Brain pericyte (primary cell): ENCODE results near the gene DHRS2.
"Not testable (repeated sequence)": the region's sequence is repeated elsewhere in the genome, so short reads cannot be mapped to it uniquely, and the experiment has no call there.

Experiments used
- DNase-seq: peaks from one replicate; pipeline ENCODE4 v3.0.0-alpha.2; 2012; ENCODE audit warnings: low read depth, low spot score

The DHRS2 gene

GRCh38 chr14:23647619-23648018 is 11.5 kb downstream of the DHRS2 start:
- DNase-seq, result no peak

- no peak for DNase-seq
These were observed 12.7 kb downstream of the DHRS2 start for GRCh38 chr14:23648764-23649460.

GRCh38 chr14:23650506-23650905 is 14.3 kb downstream of the DHRS2 start:
- DNase-seq, result no peak

- no peak for DNase-seq
These were observed 16.9 kb downstream of the DHRS2 start for GRCh38 chr14:23653051-23653450.

- no peak for DNase-seq
These were observed 18.1 kb downstream of the DHRS2 start for GRCh38 chr14:23654231-23654630.

- no peak for DNase-seq
These were observed 21.9 kb downstream of the DHRS2 start for GRCh38 chr14:23657959-23658470.

GRCh38 chr14:23660290-23661226 is 24.4 kb downstream of the DHRS2 start:
- DNase-seq, result no peak

GRCh38 chr14:23661542-23661941 is 25.4 kb downstream of the DHRS2 start:
- DNase-seq, result no peak

- DNase-seq, result no peak
These were observed 27.0 kb downstream of the DHRS2 start for GRCh38 chr14:23663127-23663526.

- DNase-seq, result no peak
These were observed 27.5 kb downstream of the DHRS2 start for GRCh38 chr14:23663711-23664110.

- DNase-seq, result no peak
These were observed 28.2 kb downstream of the DHRS2 start for GRCh38 chr14:23664207-23664885.

- DNase-seq, result no peak
These were observed 29.3 kb downstream of the DHRS2 start for GRCh38 chr14:23665302-23666016.

- DNase-seq, result no peak
These were observed 31.0 kb downstream of the DHRS2 start for GRCh38 chr14:23667134-23667533.

- DNase-seq, result no peak
These were observed 33.3 kb downstream of the DHRS2 start for GRCh38 chr14:23669441-23669840.

- no peak for DNase-seq
These were observed 34.3 kb downstream of the DHRS2 start for GRCh38 chr14:23670481-23670880.

- DNase-seq, result no peak
These were observed 36.0 kb downstream of the DHRS2 start for GRCh38 chr14:23672200-23672599.

- no peak for DNase-seq
These were observed 39.2 kb downstream of the DHRS2 start for GRCh38 chr14:23675337-23675736.

- no peak for DNase-seq
These were observed 39.7 kb downstream of the DHRS2 start for GRCh38 chr14:23675906-23676305.

GRCh38 chr14:23681337-23681736 is 45.2 kb downstream of the DHRS2 start:
- DNase-seq, result no peak

GRCh38 chr14:23689709-23690514 is 53.7 kb downstream of the DHRS2 start:
- DNase-seq, result not testable (repeated sequence)

GRCh38 chr14:23692416-23692815 is 56.3 kb downstream of the DHRS2 start:
- DNase-seq, result no peak
